ENCODE data around the gene PTPRK.

The PTPRK gene

DNA sequence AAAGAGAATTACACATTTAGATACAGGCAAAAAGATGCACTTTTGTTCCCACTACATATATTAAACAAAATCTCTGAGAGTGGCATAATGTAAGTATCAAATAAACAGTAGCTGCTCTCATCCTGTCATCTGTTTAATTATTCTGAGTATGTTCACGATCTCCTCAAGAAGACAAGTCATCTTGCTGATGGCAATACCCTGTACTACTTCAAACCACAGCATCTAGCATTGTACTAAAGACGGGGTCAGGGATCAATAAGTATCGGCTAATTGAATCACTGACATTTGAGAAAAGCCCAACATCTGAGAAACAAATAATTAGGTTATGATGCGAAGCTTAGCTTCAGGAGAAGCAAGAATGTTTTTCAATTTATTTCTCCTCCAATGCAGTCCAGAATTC, 175.1 kb downstream of the PTPRK start:
- no peak for DNase-seq

DNA sequence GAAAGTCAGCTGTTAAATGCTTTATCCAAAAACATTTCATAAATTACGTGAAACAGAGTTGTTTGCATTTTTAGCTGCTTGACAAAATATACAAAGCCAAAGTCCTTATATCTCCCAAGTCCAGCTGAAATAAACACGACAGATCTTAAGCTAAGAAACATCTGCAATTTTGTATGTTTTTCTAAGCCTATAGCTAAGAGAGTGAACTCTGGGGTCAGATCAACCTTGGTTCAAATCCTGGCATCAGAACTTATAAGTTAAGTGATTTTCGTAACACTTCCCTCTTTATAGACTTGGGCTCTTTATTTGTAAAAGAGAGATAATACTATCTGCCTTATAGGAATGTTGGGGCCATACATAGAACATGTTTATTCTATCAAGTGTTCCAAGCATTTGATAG, 176.7 kb downstream of the PTPRK start:
- no peak for DNase-seq

DNA sequence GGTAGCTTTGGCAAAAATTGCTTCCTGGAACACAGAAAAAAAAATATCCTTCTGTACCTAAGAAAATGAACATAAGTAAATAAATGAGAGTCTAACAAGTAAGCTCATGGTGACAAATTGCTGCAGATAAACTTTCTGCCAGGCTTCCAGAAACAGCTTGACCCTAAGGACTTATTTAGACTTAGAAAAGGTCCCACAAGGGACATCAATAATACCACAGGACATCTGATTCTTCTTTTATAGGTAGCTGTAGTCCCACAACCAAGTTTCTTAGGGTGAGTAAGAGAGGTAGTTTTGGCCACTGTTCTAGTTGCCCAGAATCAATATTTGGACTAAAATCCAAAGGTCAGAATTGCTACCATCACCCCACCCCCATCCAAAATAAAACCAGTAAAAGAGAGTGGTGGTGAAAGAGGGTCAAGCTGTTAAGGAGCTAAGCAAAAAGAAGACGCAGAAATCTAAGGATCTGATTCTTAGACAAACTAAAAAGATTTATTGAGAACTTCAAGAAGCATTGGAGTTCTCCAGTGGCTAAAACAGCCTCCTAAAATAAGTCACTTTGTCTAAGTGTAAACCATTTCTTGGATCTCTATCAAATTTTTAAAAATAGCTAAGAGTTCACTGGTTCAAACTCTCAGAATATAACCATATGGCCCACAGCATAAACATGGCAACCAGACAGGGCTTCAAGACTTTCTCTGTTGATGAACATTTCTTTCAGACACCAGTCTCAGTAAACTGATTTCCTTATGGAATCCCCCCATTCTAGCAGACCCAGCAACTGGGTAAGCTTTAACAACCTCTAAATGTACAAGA, 180.6 kb downstream of the PTPRK start:
- peak; percentile 10 for DNase-seq

DNA sequence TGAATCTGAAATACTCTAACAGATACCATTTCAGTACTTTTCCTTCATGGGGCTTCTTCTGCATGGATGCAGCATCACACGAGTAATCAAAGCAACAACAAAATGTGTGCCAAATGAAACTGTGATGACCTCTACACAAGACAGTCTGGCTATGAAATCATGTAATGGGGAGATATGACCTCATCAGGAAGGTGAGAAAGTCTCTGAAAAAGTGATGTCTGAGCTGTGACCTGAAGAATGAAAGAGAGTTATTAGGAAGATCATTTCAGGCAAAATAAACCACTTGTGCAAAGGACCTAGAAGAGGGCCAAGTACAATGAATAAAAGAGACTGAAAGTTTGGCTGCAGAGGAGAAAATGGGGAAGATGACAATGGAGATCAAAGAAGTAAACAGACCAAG, 182.8 kb downstream of the PTPRK start:
- DNase-seq, result no peak

DNA sequence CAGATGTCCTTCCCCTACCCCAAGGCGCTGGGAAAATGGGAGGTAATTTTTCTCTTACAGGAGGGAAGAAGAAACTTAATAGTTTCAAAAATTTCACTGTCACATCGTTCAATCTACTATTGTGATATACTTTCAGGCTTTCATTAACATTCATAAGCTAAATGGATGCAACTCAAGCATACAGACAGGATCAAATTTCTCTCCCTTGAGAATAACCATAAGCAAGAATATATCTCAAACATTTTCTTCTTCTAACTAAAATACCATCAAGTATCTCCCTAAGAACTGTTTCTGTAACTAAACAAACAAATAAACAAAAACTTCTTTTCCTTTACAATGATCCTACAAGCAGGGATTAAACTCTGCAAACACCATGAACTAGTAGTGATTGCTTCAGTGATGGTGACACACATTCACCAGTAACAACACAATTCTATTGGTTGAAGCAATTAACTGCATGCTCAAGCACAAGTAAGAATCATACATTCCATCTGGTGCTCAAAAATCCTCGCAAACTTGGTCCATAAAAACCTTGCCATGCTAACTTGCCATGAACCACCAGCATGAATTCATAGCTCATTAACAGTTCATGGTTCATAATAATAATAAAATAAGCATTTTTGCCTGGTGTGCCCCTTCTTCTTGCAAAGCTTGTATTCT, 183.8 kb downstream of the PTPRK start:
- no peak for DNase-seq

DNA sequence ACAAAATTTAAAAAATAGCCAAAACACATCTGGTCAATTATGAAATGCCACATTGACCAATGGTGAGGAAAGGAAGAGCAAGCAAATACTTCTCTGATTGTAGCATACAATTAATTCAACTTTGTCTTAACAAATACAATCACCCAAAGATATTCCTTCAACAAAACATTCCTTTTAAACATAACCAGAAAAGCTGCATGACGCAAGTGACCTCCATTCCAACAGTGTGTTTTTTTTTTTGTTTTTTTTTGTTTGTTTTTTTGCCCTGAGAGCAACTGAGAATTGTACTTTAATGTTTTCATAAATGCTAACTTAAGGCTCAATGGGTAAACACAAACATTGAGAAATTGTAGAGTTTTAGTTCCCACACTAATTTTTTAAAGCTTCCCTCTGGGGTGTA, 184.4 kb downstream of the PTPRK start:
- DNase-seq, result no peak

DNA sequence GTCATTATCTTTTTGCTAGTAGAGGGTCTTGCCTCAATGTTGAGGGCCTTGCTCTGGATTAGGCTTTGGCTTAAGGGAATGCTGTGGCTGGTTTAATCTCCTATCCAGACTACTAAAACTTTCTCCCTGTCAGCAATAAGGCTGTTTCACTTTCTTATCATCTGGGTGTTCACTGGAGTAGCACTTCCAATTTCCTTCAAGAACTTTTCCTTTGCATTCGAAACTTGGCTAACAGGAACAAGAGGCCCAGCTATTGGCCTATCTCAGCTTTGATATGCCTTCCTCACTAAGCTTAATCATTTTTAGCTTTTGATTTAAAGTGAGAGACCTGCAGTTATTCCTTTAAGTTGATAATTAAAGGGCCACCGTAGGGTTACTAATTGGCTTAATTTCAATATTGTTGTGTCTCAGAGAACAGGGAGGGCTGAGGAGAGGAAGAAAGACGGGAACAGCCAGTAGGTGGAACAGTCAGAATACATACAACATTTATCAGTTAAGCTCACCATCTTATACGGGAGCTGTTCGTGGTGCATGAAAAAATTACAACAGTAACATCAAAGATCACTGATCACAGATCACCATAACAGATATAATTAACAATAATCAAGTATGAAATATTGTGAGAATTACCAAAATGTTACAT, 186.7 kb downstream of the PTPRK start:
- DNase-seq, result no peak

DNA sequence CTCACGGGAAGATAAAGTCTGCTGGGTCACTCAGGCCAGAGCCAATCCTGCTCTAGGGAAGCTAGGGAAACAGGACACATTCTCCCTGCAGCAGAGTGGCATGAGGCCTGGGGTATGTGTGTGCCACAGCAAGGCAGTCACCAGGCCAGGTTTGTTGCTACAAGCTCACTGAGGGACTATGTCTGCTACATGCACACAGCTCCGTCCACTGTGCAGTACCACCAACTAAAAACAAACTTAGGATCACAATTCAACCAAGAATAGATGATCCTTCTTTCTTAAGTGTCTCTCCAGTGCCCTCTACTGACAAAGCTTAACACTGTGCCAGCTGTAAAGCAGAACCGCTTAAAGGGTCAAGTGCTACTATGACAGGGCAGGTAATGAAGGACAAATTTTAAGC, 192.5 kb downstream of the PTPRK start:
- DNase-seq, result no peak

DNA sequence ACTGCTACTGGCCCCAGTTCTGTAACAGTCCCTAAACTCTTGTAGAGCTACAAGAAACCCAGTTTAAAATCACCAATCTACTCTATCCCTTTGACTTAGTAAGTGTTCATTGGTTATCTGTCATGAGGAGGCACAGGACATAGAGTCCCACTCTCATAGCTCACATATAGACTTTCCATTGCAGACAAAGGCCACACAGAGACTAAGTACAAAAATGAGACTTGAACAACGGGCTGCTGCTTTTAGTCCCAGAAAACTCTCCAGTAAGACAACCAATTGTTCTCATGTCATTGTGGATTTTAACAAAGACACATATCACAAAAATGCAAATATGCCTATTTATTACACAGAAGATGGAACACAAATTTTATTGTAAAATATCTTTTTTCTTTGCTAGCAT, 197.4 kb downstream of the PTPRK start:
- DNase-seq, result no peak

DNA sequence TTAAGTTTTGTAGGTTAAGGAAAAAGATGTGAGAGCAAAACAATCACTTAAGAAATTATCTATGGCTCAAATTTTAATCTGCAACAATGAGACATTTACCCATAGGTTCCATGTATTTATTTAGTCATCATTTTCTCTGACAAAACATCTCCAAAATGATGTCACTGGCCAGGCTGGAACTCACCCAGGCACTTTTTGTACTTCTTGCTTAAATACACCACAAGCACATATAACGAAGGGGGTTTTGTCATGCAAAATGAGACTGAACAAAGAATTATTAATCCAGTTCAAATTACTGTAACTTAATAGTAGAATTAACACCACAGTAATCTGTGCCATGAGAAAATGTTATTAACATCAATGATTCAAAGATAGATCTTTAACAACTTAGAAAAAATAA, 200.5 kb downstream of the PTPRK start:
- no peak for DNase-seq

DNA sequence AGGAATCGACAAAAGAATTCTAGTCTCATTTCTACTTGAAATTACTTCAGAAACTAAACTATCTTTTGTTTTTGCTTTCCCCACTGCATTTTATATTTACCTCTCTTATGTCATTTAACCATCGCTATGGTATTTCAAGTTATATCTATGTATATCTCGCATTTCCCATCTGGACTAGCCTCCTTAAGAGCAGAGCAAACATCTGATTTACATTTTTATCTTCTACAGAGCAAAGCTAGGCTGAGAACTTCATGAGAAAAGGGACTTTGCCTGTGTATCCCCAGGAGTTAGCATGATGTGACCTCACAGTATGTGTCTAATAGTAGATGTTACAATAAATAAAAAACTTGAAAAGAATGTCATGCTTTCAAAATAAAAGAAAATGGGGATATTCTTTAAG, 201.2 kb downstream of the PTPRK start:
- no peak for DNase-seq

DNA sequence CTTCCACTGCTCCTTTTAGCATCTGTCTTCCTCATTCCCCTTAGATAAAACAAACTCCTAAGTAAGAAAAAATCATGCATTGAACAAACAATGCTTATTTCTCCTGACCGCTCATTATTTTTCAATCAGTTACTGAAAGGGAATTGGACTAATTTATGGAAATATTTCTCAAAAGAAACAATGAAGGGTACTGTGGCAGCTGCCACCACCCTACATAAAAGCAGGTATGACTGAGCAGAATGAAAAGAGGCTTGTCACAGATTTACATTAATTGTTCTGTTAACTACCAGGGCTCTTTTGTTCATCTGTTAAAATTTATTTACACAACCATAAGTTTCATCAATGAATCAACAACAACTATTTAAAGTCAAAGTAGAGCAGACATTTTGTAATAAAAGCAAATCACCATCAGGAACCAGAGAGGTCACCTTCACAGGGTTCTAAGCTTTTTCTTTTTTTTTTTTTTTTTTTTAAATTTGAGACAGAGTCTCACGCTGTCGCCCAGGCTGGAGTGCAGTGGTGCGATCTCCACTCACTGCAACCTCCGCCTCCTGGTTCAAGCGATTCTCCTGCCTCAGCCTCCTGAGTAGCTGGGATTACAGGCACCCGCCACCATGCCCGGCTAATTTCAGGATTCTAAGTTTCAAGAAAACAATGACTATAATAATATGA, 204.0 kb downstream of the PTPRK start:
- DNase-seq, result no peak

DNA sequence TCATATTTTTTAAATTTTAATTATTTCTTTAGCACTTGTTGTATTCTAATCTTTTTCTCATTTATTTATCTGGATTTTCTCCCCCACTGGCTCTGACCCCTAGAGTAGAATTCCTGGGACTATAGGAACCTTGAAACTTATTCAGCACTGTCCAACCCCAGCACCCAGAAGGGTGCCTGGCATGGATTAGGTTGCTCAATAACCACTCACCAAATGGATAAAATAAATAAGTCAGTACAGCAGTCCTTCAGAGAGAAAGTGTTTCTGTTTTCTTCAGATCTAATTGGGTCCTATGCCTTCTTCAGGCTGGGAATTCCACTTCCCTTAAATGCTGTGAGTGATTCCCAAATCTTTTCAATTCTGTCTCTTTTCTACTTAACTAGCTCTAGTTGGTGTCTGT, 206.2 kb downstream of the PTPRK start:
- no peak for DNase-seq

DNA sequence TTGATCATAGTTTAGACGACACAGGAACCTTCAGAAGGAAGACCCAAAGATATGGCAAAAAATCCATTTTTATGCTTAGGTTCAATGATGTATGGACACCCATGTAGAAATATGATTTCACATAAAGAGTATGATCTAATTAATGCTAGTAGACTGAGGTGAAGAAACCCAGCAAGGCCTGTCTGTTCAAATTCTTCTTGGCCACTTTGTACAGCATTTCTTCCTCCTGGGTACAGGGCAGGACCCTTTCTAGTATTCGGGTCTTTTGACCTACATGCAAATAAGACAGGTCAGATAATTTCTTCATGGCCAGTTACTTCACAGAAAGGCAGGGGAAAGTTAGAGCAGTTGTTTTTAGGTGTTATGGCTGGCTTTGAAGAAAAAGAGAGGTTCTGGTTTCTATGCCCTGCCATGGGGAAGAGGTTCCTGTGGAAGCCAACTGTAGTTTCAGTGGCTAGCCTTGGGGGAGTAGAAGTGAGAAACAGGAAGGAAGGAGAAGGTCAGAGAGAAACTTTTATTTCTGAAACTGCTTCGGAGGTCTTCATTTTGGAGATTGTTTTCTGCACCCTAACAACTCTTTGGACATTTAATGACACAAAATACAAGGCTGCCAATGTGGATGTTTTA, 208.3 kb downstream of the PTPRK start:
- DNase-seq, result no peak

DNA sequence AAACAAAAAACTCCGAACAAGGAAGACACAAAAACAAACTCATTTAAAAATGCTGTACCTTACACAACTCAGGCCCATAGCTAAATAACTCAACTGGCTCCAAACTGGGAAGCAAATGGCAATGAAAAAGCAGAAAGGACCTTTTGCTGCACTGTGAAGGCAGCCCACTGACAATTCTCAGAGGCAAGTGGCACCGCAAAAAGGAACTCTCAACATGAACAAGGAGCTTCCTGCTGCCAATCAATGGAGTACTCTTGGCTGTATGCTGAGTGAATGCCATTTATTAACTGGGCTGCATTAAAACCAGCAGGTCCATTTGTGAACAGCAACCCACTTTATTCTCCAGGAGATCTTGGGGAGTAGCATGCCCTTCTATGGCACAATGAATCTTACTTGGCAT, 209.9 kb downstream of the PTPRK start:
- no peak for DNase-seq

DNA sequence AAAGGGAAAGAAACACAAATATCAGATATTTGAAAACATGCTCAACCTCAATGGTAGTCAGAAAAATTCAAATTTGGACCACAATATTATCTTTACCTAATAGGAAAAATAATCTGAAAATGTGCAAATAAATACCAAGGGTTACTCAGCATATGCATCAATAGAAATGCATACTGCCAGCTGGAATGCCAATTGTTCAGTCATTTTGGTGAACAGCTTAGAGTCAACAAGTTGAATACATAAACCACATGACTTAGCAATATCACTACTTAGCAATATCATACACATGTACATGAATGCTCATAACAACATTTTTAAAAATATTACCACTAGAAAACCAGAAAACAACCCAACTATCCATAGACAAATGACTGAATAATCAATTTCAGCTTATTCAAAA, 212.7 kb downstream of the PTPRK start:
- DNase-seq, result no peak

DNA sequence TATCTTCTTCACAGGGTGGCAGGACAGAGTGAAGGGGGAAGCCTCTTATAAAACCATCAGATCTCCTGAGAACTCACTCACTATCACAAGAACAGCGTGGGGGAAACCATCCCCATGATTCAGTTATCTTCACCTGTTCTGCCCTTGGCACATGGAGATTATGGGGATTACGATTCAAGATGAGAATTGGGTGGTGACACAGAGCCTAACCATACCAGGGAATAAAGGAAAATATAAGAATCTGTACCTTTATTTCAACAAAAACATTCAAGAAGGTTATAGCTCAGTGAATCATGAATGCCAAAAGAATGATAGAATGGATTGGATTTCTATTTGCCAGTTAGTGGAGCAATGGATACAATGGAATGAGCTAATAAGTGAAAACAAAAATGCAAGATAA, 214.4 kb downstream of the PTPRK start:
- DNase-seq, result no peak

DNA sequence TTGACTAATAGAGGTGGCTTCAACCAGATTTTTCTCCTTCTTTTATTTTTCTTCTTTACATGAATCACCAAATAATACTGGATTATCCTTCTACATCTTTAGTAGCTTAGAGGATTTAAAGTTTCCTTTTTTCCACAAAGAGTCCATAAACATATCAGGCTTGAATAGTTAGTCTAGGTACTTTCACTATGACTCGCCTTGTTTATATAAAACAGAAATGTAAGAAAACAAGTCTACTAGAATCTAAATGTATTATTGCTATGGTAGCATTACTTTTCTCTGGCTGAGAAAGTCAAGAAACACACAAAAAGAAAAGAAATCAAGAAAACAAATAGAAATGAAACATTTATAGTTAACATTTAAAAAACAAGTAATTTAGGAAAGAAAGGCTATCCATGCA, 215.2 kb downstream of the PTPRK start:
- DNase-seq, result no peak

DNA sequence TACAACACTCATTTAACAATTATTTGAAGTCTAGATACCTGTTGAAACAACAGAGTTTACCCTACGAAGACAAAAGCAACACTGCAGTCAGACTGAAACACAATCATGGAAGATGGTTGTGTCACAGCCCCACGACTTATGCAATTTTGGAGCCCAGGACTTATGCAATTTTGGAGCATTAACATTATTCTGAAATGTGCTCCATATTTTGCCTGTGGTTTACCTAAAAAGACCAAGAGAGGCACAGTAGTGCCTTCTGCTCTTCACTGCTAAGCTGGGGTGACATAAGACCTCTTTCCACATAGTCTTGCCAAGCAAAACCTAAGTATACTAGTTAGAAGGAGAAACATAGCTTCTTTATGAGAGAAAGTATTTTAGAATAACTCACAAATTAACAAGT, 216.5 kb downstream of the PTPRK start:
- DNase-seq, result no peak

DNA sequence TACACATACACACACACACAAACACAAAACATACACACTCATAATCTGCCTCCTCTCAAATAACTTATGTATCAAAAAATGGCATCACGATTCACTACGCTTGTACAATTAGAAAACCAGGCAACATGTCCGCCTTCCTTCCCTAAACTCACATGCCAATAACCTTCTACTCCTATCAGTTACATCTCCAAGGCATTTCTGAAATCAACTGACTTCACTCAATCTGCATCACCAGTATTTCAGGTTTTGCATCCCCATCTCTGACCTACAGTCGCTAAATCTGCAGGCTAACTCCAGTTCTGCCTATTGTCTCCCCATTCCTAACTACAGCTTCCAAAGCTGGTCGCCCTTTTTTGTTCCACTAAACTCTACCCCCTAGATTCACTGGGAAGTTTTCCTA, 217.5 kb downstream of the PTPRK start:
- no peak for DNase-seq

DNA sequence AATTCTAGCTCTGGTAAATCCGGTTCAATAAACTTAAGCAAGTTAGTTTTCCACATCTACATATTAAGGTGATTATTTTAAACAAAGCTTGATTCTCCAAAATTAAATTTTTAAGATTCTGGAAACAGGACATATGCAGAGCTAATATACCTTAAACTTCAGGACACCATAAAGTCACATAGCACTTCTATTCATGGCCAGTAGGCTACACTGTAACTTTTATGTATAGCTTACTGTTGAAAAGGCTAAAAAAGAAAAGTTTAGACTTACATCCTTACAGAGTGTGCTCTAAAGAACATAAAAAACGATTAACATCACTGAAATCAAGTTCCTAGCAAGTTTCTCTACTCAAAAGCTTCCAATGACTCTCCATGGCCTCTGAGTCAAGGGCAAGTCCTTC, 224.7 kb downstream of the PTPRK start:
- no peak for DNase-seq

DNA sequence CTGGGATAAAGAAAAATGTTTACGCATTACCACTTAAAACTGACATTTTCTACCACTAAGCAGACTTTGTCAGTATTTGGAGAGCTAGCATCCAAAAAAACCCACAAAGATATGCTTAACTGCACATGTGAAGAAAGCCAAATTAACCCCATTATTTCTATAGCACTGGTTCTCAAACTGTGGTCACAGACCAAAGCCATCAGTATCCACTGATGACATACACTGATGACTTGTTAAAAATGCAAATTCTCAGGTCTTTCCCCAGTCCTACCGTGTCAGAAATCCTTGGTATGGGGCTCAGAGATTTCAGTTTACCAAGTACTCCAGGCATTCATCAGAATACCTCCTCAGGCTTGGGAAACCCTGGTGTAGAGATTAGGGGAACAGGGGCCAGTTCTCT, 230.2 kb downstream of the PTPRK start:
- DNase-seq, result no peak

DNA sequence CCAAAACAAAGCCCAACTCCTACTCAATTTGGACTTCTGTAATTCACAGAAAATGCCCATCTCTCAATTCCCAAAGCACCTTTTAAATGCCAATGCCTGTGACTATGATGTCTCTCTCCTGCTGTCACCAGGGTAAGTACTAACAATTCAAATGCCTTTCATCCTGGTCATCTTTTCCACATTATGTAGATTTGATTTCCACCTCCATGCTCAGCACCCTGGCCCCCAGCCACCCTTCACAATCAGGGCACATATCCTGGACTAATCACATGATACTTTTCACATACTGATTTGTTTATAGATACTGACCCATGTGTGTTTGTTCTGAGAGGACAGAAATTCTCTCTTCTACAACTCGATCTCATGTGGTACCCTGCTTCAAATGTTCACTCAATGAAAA, 236.3 kb downstream of the PTPRK start:
- DNase-seq, result no peak
